Measurements from ENCODE around the gene VEZF1. TPM values are rescaled to one million over a fixed set of nuclear protein-coding genes. Genes with fewer than 3 reads are reported as not detected.

VEZF1 gene
- total and polyA plus RNA-seq, 2 experiments from 2014 or later: 36.0 to 67.7 TPM

GRCh38 chr17:57931488-57932137 lies 56.4 kb downstream of the VEZF1 start:
- Histone ChIP-seq H3K27me3 (ENCODE audit: insufficient read depth) (no peaks in the 10 kb centered on the region), H3K4me3 (no peak overlapping the region), H3K4me1 (ENCODE audit: insufficient read depth) (peaks cover 26% of the 10 kb centered on the region), H3K36me3 (ENCODE audit: insufficient read depth) (no peaks in the 10 kb centered on the region), H3K4me2 (no peak overlapping the region), H3K27ac (ENCODE audit: low read depth) (no peak overlapping the region), H3K79me2 (replicated peaks; ENCODE audit: insufficient read depth) (no peaks in the 10 kb centered on the region), H3F3A (replicated peaks; ENCODE audit: low read depth) (0 out of 2 replicates have a peak, but pooled peaks cover 5% of the 10 kb centered on the region), H3K9me2 (ENCODE audit: insufficient read depth) (no peaks in the 10 kb centered on the region), H2AFZ (no peak overlapping the region), H4K20me1 (replicated peaks; ENCODE audit: insufficient read depth) (no peaks in the 10 kb centered on the region)
- DNase-seq (ENCODE audit: low spot score) (no peak), ATAC-seq (no peak)
- Mint-ChIP-seq H3K27me3 (ENCODE audit: insufficient read depth, low read depth, poor library complexity) (peaks cover 23% of the 10 kb centered on the region), H3K4me1 (peaks cover 44% of the 10 kb centered on the region), H3K9me3 (no peaks in the 10 kb centered on the region), H3K36me3 (ENCODE audit: low read depth) (no peaks in the 10 kb centered on the region), H3K4me3 (no peak overlapping the region), H3K27ac (no peak overlapping the region)
- no peak for TF ChIP-seq STAT1 (IDR thresholded peaks at IDR 0.05; ENCODE audit: unreplicated experiment)
- no peak for TF ChIP-seq EZH2phosphoT487 (IDR thresholded peaks at IDR 0.05; ENCODE audit: unreplicated experiment)
- TF ChIP-seq CTCF (conservative IDR thresholded peaks at IDR 0.05; ENCODE audit: low read depth in 2 of 2): no peak
- no peak for TF ChIP-seq NANOG (IDR thresholded peaks at IDR 0.05; ENCODE audit: borderline replicate concordance)
- no peak for TF ChIP-seq REST (IDR thresholded peaks at IDR 0.05; ENCODE audit: unreplicated experiment)
- no peak for TF ChIP-seq EZH2 (IDR thresholded peaks at IDR 0.05; ENCODE audit: low read depth, unreplicated experiment)
- TF ChIP-seq, protein P1, sequence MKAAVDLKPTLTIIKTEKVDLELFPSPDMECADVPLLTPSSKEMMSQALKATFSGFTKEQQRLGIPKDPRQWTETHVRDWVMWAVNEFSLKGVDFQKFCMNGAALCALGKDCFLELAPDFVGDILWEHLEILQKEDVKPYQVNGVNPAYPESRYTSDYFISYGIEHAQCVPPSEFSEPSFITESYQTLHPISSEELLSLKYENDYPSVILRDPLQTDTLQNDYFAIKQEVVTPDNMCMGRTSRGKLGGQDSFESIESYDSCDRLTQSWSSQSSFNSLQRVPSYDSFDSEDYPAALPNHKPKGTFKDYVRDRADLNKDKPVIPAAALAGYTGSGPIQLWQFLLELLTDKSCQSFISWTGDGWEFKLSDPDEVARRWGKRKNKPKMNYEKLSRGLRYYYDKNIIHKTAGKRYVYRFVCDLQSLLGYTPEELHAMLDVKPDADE (IDR thresholded peaks at IDR 0.05): no peak
- no peak for TF ChIP-seq ZNF114 (CRISPR knock-in tag; IDR thresholded peaks at IDR 0.05)
- no peak for TF ChIP-seq CREB1 (CRISPR knock-in tag; IDR thresholded peaks at IDR 0.05; ENCODE audit: low read depth)
- TF ChIP-seq POLR2AphosphoS5 (IDR thresholded peaks at IDR 0.05; ENCODE audit: low read depth): no peak
- TF ChIP-seq, protein P2, sequence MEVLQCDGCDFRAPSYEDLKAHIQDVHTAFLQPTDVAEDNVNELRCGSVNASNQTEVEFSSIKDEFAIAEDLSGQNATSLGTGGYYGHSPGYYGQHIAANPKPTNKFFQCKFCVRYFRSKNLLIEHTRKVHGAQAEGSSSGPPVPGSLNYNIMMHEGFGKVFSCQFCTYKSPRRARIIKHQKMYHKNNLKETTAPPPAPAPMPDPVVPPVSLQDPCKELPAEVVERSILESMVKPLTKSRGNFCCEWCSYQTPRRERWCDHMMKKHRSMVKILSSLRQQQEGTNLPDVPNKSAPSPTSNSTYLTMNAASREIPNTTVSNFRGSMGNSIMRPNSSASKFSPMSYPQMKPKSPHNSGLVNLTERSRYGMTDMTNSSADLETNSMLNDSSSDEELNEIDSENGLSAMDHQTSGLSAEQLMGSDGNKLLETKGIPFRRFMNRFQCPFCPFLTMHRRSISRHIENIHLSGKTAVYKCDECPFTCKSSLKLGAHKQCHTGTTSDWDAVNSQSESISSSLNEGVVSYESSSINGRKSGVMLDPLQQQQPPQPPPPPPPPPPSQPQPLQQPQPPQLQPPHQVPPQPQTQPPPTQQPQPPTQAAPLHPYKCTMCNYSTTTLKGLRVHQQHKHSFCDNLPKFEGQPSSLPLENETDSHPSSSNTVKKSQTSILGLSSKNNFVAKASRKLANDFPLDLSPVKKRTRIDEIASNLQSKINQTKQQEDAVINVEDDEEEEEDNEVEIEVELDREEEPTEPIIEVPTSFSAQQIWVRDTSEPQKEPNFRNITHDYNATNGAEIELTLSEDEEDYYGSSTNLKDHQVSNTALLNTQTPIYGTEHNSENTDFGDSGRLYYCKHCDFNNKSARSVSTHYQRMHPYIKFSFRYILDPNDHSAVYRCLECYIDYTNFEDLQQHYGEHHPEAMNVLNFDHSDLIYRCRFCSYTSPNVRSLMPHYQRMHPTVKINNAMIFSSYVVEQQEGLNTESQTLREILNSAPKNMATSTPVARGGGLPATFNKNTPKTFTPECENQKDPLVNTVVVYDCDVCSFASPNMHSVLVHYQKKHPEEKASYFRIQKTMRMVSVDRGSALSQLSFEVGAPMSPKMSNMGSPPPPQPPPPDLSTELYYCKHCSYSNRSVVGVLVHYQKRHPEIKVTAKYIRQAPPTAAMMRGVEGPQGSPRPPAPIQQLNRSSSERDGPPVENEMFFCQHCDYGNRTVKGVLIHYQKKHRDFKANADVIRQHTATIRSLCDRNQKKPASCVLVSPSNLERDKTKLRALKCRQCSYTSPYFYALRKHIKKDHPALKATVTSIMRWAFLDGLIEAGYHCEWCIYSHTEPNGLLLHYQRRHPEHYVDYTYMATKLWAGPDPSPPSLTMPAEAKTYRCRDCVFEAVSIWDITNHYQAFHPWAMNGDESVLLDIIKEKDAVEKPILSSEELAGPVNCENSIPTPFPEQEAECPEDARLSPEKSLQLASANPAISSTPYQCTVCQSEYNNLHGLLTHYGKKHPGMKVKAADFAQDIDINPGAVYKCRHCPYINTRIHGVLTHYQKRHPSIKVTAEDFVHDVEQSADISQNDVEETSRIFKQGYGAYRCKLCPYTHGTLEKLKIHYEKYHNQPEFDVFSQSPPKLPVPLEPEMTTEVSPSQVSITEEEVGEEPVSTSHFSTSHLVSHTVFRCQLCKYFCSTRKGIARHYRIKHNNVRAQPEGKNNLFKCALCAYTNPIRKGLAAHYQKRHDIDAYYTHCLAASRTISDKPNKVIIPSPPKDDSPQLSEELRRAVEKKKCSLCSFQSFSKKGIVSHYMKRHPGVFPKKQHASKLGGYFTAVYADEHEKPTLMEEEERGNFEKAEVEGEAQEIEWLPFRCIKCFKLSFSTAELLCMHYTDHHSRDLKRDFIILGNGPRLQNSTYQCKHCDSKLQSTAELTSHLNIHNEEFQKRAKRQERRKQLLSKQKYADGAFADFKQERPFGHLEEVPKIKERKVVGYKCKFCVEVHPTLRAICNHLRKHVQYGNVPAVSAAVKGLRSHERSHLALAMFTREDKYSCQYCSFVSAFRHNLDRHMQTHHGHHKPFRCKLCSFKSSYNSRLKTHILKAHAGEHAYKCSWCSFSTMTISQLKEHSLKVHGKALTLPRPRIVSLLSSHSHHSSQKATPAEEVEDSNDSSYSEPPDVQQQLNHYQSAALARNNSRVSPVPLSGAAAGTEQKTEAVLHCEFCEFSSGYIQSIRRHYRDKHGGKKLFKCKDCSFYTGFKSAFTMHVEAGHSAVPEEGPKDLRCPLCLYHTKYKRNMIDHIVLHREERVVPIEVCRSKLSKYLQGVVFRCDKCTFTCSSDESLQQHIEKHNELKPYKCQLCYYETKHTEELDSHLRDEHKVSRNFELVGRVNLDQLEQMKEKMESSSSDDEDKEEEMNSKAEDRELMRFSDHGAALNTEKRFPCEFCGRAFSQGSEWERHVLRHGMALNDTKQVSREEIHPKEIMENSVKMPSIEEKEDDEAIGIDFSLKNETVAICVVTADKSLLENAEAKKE (CRISPR knock-in tag; IDR thresholded peaks at IDR 0.05): no peak
- TF ChIP-seq ZNF331 (CRISPR knock-in tag; IDR thresholded peaks at IDR 0.05; ENCODE audit: low read depth): no peak
- no peak for TF ChIP-seq JUNB (IDR thresholded peaks at IDR 0.05; ENCODE audit: unreplicated experiment)

Data from GM23338 (cell line).